NCI-H2196 treated with DMSO at 0.1 percent for 48 hours (cell line): ENCODE results near the gene PRKN.

Source experiments
- DNase-seq: peaks from one replicate; lab custom pipeline; 2025; ENCODE audit not compliant: unreplicated experiment; lab: John Stamatoyannopoulos, UW

PRKN gene

DNA sequence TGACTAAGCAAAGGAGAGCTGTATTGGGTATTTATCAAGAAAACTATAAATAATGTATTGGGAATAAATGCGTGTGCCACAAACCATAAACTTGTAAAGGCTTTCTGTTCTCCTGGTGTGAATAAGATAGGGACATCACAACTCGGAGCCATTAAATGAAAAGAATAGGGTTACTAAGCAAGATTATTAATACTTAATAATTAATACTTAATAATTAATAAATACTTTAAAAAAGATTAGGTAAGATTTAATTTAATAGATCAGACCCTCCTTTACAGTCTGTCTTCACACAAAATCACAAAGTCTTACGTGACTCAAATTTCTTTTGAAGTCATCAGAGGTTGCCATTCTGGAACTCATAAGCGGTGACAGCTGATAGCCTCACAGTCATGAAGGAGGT lies 648.9 kb downstream of the PRKN start:
- no peak for DNase-seq

DNA sequence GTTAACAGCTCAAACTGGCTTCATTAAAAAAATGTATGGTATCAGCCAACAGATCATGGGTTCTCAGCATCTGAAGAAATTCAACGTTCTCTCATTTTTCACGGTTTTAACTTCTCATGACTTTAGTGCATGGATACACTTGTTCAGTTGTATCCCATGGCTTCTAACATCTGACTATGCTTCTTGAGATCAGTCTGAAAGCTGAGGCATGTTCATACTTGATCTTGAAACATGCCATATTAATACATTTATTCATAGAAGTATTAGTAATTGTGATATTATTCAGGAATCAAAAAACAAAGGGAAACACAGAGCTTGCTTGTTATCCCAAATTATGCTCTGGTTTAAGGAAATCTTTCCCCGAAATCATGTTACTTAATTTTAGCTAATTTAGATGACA lies 649.4 kb downstream of the PRKN start:
- DNase-seq: no peak

DNA sequence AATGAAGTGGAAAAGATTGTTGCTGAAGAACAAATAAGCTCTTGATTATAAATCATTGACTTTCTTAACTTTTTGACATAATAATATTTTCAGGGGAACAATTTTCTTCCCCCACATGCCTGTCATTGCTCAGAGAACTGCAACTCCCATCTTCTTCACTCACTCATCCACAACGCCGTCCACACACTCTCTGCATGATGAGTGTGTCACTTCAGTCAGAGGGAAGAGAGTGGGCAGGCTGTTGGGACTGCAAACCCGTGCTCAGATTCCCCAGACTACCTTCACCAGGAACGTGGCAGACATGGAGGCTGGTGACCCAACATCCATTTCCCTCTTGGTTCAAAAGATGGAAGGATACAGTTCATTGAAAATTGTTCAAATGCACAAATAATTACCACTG lies 650.8 kb downstream of the PRKN start:
- DNase-seq: no peak

DNA sequence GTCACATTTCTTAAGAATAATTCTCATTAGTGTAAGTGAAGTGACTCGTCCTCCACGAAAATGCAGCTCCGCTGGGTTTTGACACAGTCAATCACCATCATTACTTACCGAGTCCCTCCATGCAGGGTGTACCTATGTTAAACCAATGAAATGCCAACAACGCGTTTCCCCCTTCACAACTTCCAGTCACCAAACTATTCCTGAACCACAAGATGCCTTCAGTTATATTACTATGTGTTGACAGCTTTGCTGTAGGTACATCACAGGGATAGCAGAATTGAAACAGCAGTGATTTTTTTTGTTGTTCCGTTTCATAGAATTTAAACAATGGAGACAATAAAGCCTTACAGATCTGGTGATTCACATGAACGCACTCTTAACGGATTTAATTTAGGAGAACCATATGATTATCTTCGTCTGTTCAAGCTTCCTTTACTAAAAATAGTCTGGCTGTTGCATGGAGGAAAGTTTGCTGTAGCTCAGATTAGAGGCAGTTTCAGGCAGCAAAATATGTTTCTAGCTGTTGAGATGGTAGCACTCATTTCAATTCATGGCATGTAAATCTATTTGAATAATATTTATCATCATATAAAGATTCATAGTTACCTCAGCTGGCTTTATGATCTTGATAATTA lies 652.8 kb downstream of the PRKN start:
- no peak for DNase-seq

DNA sequence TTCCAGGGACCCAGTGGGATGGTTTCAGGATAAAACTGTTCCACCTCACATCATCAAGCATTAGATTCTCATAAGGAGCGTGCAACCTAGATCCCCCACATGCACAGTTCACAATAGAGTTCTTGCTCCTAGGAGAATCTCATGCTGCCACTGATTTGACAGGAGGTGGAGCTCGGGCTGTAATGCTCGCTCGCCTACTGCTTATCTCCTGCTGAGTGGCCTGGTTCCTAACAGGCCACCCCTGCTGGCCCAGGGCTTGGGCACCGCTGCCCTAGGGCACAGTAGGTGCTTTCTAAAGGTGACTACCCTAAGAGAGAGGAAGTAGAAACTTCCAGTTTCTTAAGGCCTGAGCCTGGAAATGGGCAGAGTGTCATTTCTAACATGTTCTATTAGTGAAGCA lies 656.9 kb downstream of the PRKN start:
- no peak for DNase-seq

DNA sequence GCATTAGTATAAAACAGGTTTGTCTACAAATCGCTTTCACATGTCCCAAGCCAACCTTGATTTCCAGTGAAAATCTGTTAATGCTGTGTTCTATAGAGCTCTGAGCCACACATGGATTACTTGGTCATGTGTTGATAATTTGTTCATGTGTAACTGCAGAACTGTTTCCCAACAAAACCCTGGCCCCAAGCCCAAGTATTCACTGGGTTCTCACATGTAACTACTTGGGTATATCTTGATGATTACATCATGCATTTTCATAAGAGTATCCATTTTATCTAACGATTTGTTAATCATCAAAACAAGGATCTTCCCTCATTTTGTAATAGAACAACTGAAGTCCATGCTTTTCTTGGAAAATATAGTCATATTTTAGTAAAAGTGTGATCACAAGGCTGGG lies 657.6 kb downstream of the PRKN start:
- no peak for DNase-seq

DNA sequence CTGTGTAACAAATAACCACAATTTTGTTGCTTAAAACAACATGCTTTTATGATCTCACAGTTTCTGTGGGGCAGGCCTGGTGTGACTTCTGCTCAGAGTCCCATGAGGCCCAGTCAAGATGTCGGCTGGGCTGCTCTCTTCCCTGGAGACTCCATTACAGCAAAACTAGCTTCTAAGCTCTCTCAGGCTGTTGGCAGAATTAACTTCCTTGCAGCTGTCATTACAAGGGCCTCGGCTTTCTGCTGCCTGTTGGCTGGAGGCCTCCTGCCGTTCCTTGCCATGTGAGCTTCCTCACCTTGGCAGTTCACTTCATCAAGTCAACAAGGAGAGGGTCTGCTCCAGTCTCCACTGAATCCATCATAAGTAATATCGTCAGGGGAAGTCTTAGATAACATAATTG lies 659.2 kb downstream of the PRKN start:
- no peak for DNase-seq

DNA sequence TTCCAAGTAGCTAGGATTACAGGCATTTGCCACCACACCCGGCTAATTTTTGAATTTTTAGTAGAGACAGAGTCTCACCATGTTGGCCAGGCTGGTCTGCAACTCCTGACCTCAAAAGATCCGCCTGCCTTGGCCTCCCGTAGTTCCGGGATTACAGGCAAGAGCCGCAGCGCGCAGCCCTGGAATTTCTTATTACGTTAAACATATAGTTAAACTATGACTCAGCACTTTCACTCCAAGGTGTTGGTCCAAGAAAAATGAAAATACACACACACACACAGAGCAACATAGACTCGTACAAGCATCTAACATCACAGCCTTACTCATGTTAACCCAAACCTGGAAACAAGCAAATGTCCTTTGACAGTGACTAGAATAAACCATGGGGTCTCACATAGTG lies 663.9 kb downstream of the PRKN start:
- no peak for DNase-seq

DNA sequence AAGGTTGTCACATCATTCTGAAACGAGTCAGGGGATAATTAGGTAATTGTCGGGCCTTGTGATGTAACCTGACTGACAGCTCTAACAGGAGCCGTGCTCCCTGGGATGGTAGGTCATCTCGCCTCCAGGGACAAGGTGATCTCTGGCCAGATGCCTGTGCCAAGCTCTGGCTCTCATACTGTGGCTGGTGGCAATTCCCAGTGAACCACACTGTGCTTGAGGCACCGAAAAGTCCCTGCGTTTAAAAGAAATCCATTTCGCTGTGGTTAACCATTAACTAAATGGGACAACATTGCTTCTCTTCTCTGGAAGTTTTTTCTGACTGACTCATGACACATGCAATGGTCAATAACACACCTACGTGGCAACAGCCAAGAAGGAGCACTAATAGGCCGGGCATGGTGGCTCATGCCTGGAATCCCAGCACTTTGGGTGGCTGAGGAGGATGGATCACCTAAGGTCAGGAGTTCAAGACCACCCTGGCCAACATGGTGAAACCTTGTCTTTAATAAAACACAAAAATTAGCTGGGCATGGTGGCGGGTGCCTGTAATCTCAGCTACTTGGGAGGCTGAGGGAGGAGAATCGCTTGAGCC lies 669.2 kb downstream of the PRKN start:
- no peak for DNase-seq

DNA sequence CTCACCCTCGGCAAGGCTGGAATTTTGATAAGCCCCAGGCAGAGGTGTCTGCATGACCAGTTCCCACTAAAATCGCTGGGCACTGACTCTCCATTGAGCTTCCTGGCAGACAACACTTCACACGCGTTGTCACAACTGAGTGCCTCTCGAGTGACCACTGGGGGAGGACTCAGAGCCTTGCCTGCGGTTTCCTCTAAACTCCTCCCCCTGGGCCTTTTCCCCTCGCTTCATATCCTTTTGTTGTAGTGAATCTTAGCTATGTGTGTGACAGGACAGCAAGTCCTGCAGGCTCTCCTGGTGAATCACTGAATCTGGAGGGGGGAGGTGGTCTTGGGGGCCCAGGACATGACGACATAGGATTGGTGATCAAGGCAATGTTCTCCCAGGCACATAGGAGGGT lies 670.8 kb downstream of the PRKN start:
- DNase-seq: no peak

DNA sequence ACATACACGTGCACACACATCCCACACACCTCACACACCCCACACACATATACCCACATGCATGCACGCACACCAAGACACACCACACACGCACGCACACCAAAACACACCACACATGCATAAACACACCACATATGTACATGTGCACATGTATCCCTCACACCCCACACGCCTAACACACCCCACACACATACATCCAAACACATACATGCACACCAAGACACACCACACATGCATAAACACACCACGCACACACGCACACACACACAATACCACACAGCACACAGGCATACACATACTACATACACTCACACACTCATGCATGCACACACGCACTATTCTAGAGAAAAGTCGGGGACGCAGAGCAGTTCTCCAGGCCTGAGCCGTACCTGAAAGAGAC lies 671.5 kb downstream of the PRKN start:
- DNase-seq: no peak

DNA sequence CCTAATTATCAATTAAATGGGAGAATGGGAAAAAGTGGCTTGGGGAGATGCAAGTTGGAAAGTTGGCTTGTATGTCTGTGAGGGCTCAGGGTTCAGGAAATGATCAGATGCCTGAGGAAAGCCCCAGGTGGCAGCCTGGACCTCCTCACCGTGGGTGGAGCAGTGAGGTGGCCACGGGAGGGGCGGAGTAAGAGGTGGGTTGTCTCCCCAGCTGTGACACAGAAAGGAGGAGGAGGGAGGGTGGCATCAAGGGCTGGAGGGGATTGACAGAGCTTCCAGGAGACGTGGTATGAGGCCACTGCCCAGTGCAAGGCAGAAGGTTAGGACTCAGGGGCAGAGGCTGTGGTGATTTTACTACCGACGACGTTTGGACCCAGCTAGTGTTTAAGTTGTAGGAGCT lies 672.2 kb downstream of the PRKN start:
- DNase-seq: no peak

DNA sequence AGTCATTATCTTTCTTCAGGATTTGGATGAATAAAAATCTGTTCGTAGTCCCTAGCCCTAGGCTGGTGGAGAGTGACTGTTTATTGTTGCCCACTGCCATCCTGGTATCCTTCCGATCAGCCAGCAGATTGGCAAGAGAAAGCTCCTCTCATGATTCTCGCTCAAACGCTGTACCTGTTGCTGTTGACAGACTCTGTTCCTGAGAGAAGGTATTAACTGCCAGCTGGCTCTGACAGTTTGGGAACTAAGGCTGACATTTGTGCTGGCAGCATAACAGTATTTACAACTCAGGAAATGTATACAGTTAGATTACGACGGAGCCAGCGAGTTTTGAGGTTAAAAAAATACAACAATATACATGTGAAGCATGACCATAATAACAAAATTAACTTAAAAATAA lies 674.5 kb downstream of the PRKN start:
- DNase-seq: no peak

DNA sequence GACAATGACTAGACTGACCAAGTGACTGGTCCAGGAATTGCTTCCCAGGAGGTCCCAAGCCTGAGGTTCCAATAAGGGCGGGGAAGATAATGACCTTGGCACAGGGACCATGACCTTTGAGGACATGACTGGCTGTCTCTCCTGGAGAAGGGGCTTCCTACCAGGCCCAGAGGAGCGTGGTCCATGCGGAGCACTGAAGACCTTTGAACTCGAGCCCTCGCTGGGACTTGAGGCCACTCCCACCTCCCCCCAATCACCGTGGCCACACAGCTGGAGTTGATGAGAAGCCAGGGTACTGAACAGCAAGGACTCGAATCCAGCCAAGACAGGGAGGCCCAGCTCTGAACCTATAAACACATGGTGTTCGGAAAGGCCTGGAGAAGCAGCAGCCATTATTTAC lies 677.0 kb downstream of the PRKN start:
- no peak for DNase-seq

DNA sequence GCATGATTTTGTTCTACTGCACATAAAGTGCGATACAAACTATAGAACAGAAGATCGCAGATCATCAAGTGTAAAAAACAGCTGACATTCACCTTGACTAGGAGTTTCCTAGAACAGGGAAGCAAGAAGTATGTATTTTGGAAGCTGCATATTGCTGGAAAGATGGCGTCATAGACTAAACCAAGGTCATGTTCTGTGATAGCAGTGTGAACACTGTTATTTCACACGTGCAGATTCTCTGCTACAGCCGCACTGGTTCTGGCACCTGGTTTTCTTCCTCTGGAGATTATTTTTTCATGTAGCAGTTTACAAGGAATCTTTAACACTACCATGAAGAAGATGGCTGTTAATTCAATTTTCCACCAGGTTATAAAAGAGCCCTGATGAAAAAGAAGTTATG lies 681.2 kb downstream of the PRKN start:
- DNase-seq: no peak

DNA sequence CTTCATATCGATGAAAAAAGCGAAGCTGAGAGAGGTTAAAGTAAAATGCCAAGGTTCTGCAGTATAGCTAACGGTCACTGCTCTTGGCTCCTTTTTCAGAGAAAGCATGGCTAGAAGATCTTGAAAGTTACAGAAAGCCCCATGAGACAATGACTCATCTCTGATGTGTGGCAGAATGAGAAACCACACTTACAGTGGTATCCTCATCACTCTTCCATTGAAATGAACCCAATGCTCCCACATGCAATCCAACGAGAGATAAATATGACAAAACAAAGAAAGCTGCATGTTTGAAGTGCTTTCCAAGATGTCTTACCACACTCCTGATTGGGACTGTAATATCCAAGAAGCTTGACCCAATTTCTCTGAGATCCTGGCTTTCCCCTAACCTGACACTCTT lies 694.9 kb downstream of the PRKN start:
- DNase-seq: no peak

DNA sequence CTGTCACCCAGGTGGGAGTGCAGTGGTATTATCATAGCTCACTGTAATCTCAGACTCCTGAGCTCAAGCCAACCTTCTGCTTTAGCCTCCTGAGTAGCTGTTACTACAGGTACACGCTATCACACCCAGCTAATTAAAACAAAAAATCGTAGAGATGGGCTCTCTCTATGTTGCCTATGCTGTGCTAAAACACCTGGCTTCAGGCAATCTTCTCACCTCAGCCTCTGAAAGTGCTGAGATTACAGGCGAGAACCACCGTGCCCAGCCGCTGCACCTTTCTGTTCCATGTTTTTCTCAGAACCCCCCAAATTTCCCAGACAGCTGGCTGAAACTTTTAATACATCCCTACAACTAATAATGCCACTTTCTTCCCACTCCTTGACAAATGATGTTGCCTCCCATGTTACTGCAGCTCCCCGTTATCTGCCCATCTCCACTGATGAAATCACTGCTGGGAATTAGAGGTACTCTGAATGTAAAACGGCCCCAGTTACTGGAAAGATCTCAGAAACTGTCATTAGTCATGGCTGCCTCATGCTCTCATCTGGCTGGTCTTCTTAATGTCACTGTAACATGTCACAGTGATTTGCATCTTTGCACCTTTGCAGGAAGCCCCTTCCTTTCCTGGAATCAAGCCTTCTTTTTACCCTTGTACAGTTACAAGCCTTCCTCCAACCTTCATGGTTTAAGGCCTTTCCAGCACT lies 697.5 kb downstream of the PRKN start:
- no peak for DNase-seq

DNA sequence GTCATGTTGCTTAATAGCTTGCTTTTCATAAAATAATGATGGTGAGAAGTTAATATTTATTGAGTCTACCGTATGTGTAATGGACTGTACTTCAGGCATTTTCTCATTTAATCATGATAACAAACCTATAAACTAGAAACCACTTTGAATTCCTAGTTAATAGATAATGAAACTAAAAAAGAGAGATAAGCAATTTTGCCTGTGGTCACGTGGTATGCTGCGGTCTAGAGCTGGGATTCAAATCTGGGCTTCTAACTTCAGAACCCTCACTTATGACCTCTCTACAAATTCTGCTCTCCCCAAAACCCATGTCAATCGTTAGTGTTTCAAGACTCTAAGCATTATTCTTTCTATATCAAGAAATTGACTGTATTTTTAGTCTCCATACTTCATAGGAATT lies 700.7 kb downstream of the PRKN start:
- no peak for DNase-seq

DNA sequence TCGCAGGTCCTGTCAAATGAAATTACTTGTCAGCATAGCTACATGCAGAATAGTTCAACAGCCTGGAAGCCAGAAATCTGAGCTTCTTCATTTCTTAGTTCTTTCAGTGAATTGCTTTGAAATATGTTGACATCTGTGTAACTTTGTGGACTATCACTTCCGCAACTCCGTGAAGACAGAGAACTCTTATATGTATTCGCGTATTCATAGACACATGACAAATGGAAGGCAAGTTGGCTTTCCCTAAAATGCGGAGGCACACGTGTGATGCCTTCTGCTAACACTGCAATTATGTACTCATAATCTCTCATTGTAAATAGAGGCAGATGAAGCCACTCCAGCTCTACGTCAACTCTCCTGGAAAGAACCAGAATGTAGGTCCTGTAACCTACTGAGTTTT lies 701.5 kb downstream of the PRKN start:
- DNase-seq: no peak

DNA sequence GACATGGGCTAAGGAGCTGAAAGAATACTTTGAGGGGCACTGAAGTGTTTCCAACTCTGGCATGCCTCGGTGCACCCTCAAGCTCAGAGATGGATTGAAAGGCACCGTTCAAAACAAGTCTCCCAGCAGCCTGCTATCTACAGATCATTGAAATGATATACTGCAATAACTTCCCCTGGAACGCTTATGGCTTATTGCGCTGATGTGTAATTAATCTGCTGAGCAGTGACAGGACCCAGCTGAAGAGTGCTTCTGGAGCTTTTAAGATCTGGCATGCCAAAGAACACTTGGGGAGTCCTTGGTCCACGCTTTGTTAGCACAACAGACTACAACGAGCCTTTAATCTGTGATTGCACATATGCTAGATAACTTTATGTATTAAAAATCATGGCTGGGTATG lies 708.2 kb downstream of the PRKN start:
- DNase-seq: no peak

DNA sequence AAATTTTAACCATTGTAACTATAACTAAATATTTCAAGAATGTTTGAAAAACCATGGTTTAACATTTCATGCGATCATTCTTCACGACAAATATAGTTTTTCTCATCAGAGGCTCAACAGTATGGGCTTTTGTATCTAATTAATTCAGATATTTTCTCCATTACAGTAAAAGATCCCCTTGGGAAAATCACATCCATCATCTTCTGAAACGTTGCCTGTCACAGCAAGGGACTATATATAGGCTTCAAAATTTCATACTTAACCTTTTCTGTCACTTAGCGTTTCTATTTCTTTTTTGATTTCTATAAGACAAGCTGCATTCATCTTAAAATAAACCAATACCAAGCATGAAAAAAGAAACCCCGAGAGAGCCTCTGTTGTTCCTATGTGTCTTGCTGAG lies 710.0 kb downstream of the PRKN start:
- DNase-seq: no peak

DNA sequence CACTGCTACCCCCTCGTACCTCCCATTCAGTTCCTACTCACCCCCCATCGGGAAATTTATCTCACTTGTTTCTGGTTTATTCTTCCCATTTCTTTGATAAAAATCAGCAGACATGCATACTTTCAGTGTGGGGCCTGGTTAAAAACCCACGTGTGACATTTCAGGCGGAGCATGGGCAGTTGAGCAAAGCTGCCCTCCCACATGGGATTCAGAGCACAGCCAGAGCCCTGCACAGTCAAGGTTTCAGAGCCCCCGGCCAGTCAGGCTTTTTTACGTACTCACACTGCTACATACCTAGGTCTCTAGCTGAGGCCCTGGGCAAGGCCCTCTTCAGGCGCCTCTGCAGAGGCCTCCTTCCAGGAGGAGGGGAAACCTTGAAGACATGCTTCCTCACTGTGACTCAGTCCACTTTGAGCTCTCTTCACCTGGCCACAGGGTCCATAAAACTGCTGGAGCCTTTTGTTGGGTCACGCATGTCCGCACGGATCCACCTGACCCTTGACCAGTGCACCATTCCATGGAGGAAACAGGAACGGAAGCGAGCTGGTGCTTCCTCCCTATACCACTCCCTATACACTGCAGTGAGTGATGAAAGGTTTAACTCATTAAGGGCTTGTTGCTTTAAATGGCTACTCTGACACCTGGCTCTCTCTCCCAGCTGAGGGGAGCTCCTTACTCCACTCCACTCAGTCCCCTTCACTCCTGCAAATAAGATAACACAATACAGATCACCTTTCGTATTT lies 713.3 kb downstream of the PRKN start:
- no peak for DNase-seq
